Endothelial cell of umbilical vein (primary cell): ENCODE data around the gene ALK. TPM values are rescaled to one million over a fixed set of nuclear protein-coding genes. Genes with fewer than 3 reads are reported as not detected.

Experiments used
- BruUV-seq: library from RNA; stranded (reverse); fragments of 400-500 nt; replicated peaks from 2 replicates; lab custom pipeline; 2021; lab: Mats Ljungman, UMichigan
- CTCF ChIA-PET: fragments of 300-600, 350-600 bp; sonication (Branson Sonifier 250); formaldehyde crosslinking; loops from one replicate; lab custom pipeline; 2021; ENCODE audit warnings: antibody characterized with exemption, inconsistent platforms; lab: Charles Lee
- POLR2A ChIA-PET: fragments of 300-600, 350-600 bp; sonication (Branson Sonifier 250); formaldehyde crosslinking; loops from one replicate; lab custom pipeline; 2021; ENCODE audit warnings: antibody characterized with exemption, inconsistent platforms; lab: Charles Lee
- DNase-seq: peaks from one replicate; pipeline ENCODE4 v3.0.0-alpha.2; 2011; ENCODE audit warnings: low read depth, low spot score
- FAIRE-seq: peaks from 2 replicates; lab custom pipeline; 2011; peaks lifted over from hg19 to GRCh38; lab: Jason Lieb, UNC
- H2AFZ ChIP-seq: 2 replicates; pipeline ENCODE4 v1.6.0; 2012; ENCODE audit warnings: low read depth, low read length, control low read depth, inconsistent platforms
- H3K27ac ChIP-seq: 2 replicates; pipeline ENCODE4 v1.5.1; 2011; ENCODE audit warnings: low read depth, mild to moderate bottlenecking, control low read depth, low read length, moderate library complexity; ENCODE audit not compliant: insufficient read depth
- H3K27me3 ChIP-seq, 2 experiments: 2 replicates each; pipeline versions ENCODE4 v1.6.0 to v1.6.1; 2011; ENCODE audit warnings: low read length in 2 of 2, mixed read lengths in 1 of 2; ENCODE audit not compliant: control insufficient read depth in 2 of 2, insufficient read depth in 2 of 2
- H3K36me3 ChIP-seq, 2 experiments: 2 replicates in 1 of 2; 3 replicates in 1 of 2; pipeline ENCODE4 v1.5.1; 2011; ENCODE audit warnings: low read length in 2 of 2, mild to moderate bottlenecking in 1 of 2, moderate library complexity in 1 of 2; ENCODE audit not compliant: control insufficient read depth in 2 of 2, insufficient read depth in 2 of 2; ENCODE audit errors: extremely low read depth in 1 of 2
- H3K4me1 ChIP-seq: 3 replicates; pipeline ENCODE4 v1.5.1; 2011; ENCODE audit warnings: mild to moderate bottlenecking, low read length; ENCODE audit not compliant: control insufficient read depth, insufficient read depth; ENCODE audit errors: extremely low read depth
- H3K4me2 ChIP-seq: 2 replicates; pipeline ENCODE4 v1.6.1; 2011; ENCODE audit warnings: low read length, control low read depth, mixed read lengths; ENCODE audit not compliant: insufficient read depth
- H3K4me3 ChIP-seq, 3 experiments: fragments of 200-600 bp in 1 of 3; sonication (generic), shearing (Covaris generic) in 1 of 3; replicated peaks in 1 of 3; 2 replicates each; pipeline ENCODE4 v1.5.1; 2011 to 2016; ENCODE audit warnings: control low read depth in 3 of 3, low read length in 3 of 3, mild to moderate bottlenecking in 2 of 3, inconsistent platforms in 1 of 3, low read depth in 1 of 3, moderate library complexity in 1 of 3; ENCODE audit not compliant: insufficient read depth in 1 of 3
- H3K79me2 ChIP-seq: 2 replicates; pipeline ENCODE4 v1.6.0; 2012; ENCODE audit warnings: low read length, inconsistent platforms; ENCODE audit not compliant: control insufficient read depth, insufficient read depth
- H3K9ac ChIP-seq: replicated peaks from 2 replicates; pipeline ENCODE3; 2011; ENCODE audit warnings: low read length, control low read depth; ENCODE audit not compliant: insufficient read depth; ENCODE audit errors: extremely low read depth
- H3K9me1 ChIP-seq: replicated peaks from 3 replicates; pipeline ENCODE4 v1.6.0; 2011; ENCODE audit warnings: mild to moderate bottlenecking, low read length; ENCODE audit not compliant: control insufficient read depth, insufficient read depth; ENCODE audit errors: extremely low read depth
- H3K9me3 ChIP-seq: replicated peaks from 2 replicates; pipeline ENCODE4 v1.5.1; 2012; ENCODE audit warnings: low read length, inconsistent platforms; ENCODE audit not compliant: control insufficient read depth, insufficient read depth
- H4K20me1 ChIP-seq: replicated peaks from 2 replicates; pipeline ENCODE3; 2011; ENCODE audit warnings: mild to moderate bottlenecking, low read length; ENCODE audit not compliant: control insufficient read depth, insufficient read depth; ENCODE audit errors: extremely low read depth
- CTCF ChIP-seq, 2 donors: IDR thresholded peaks; 1 replicate in 1 of 2; 2 replicates in 1 of 2; pipeline ENCODE4 v1.5.1; 2011; ENCODE audit warnings: low read length in 2 of 2, mild to moderate bottlenecking in 2 of 2, moderate library complexity in 2 of 2, control low read depth in 1 of 2, inconsistent platforms in 1 of 2, low read depth in 1 of 2; ENCODE audit not compliant: insufficient read depth in 1 of 2; ENCODE audit errors: extremely low read depth in 1 of 2
- EZH2 ChIP-seq: IDR thresholded peaks from 2 replicates; pipeline ENCODE4 v1.6.1; 2012; ENCODE audit warnings: borderline replicate concordance, low read depth, mild to moderate bottlenecking, moderate library complexity, low read length, inconsistent platforms; ENCODE audit not compliant: severe bottlenecking
- FOS ChIP-seq: IDR thresholded peaks from 2 replicates; pipeline ENCODE4 v1.6.1; 2011; ENCODE audit warnings: mild to moderate bottlenecking, low read length, moderate library complexity, borderline replicate concordance; ENCODE audit not compliant: insufficient read depth
- GATA2 ChIP-seq: IDR thresholded peaks from 2 replicates; pipeline ENCODE4 v1.7.0; 2011; ENCODE audit warnings: low read depth, mild to moderate bottlenecking, moderate library complexity, mixed read lengths, low read length; ENCODE audit not compliant: insufficient read length, insufficient read depth
- JUN ChIP-seq: IDR thresholded peaks from 2 replicates; pipeline ENCODE4 v1.6.1; 2011; ENCODE audit warnings: borderline replicate concordance, low read depth; ENCODE audit not compliant: insufficient read length, insufficient read depth
- MAX ChIP-seq: IDR thresholded peaks from 2 replicates; pipeline ENCODE4 v1.6.1; 2011; ENCODE audit not compliant: insufficient read depth, insufficient read length
- MYC ChIP-seq: IDR thresholded peaks from one replicate; pipeline ENCODE4 v1.6.1; 2011; ENCODE audit warnings: mild to moderate bottlenecking, low read depth, low read length
- POLR2A ChIP-seq: IDR thresholded peaks from 2 replicates; pipeline ENCODE4 v1.6.1; 2012; ENCODE audit warnings: low read depth, mild to moderate bottlenecking, control low read depth, low read length
- POLR2AphosphoS5 ChIP-seq: IDR thresholded peaks from 2 replicates; pipeline ENCODE4 v1.6.1; 2012; ENCODE audit warnings: low read depth, mild to moderate bottlenecking, control low read depth, low read length, moderate library complexity; ENCODE audit not compliant: insufficient read depth
- dilution Hi-C: fragments of 300-500 bp; cut with MboI; formaldehyde crosslinking; loops from one replicate; pipeline ENCODE4 v1.15.0; 2019; ENCODE audit warnings: low sequenced_read_pairs; ENCODE audit not compliant: extremely low pct_ligation_motif_present
- intact Hi-C: fragments of 100-400 bp; cut with micrococcal nuclease; formaldehyde crosslinking; loops from one replicate; pipeline ENCODE4 v1.10.0; 2022
- polyA plus RNA-seq, 4 experiments: library from polyadenylated mRNA; depleted of rRNA in 3 of 4; stranded (reverse) in 3 of 4; unstranded in 1 of 4; fragments of >200 nt; gene quantifications; 2 replicates each; pipeline versions ENCODE4 v1.2.1 to v1.2.3, GENCODE V29; 2011 to 2012; ENCODE audit warnings: missing spikeins in 1 of 4
- total RNA-seq: library from RNA; stranded (reverse); gene quantifications from 2 replicates; pipeline ENCODE4 v1.2.3, GENCODE V29; 2021

Gene ALK
- total and polyA plus RNA-seq, 2 donors (not counting 3 experiments of a cell fraction or from before 2014, with no cell fraction given), result not detected

GRCh38 chr2:29819570-29819969 lies 101.8 kb downstream of the ALK start:
- no peaks in the 10 kb centered on the region for H3K9me1 ChIP-seq
- FAIRE-seq (no peak), DNase-seq (no peak)
- ChIA-PET POLR2A (no interaction called here), CTCF (no interaction called here)
- dilution Hi-C loops (no loop called here), intact Hi-C loops (no loop called here)
- no peaks in the 10 kb centered on the region for H3K4me1 ChIP-seq
- no peaks in the 10 kb centered on the region for H3K79me2 ChIP-seq
- H3K9ac ChIP-seq, result no peak overlapping the region
- no peak overlapping the region for H3K27ac ChIP-seq
- H3K36me3 ChIP-seq, result no peaks in the 10 kb centered on the region
- no peaks in the 10 kb centered on the region for H4K20me1 ChIP-seq
- BruUV-seq, result no TSS peak
- no peak overlapping the region for H3K4me2 ChIP-seq
- TF ChIP-seq FOS (no peak), MYC (no peak), POLR2AphosphoS5 (no peak), JUN (no peak), POLR2A (no peak), GATA2 (no peak), MAX (no peak), EZH2 (no peak), CTCF (IDR thresholded peaks at IDR 0.05; ENCODE audit: extremely low read depth in 1 of 2, insufficient read depth in 1 of 2, low read depth in 1 of 2, low read length in 2 of 2) (no peak)
- H2AFZ ChIP-seq, result no peak overlapping the region
- H3K27me3 ChIP-seq, result no peaks in the 10 kb centered on the region
- peaks cover 2% of the 10 kb centered on the region for H3K9me3 ChIP-seq
- H3K4me3 ChIP-seq, result no peak overlapping the region
